HG03432 (cell line): Measurements from ENCODE around the gene SERTM2.

Experiments used
- ATAC-seq: cut with Tn5 transposase; IDR thresholded peaks from one replicate; pipeline ENCODE4 v1.9.1; 2021; ENCODE audit warnings: mild to moderate bottlenecking, moderate library complexity; ENCODE audit not compliant: unreplicated experiment

The SERTM2 gene

DNA sequence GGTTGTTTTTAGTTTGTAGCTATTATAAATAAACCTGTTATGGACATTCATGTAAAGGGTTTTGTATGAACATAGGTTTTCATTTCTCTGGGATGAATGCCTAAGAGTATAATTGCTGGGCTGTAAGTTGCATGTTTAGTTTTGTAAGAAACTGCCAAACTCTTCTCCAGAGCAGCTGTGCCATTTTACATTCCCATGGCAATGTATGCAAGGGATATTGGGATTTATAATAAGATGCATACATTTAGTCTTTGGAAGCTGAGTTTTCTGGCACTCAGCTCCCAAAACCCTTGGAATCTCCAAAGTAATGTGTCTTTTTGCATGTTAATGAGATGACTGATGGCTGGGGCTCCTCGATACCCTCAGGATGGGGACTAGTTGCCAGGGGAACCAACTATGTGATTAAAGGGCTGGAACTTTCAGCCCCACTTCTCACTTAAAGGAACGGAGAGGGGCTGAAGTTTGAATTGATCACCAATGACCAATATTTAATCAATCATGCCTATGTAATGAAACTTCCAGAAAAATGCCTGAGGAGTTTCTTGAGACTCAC, 44.0 kb downstream of the SERTM2 start:
- no peak for ATAC-seq

DNA sequence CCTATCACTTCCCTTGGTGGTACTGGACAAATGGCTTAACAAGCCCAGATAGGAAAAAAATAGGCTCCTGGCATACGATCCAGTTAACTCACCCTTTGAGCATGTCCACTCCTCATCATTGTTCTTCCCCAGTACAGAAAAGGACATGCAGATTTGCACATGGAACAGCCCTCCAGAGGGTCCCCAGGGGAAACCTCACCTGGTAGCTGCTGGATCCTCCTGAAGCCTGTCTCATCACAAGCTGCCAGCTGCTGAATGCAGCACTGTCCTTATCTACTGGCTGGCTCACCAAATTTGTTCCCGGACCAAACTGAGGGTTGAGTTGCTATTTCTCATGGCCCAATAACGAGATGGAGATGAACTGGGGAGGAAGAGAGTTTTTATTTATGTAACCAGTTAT, 49.4 kb downstream of the SERTM2 start:
- ATAC-seq: no peak

DNA sequence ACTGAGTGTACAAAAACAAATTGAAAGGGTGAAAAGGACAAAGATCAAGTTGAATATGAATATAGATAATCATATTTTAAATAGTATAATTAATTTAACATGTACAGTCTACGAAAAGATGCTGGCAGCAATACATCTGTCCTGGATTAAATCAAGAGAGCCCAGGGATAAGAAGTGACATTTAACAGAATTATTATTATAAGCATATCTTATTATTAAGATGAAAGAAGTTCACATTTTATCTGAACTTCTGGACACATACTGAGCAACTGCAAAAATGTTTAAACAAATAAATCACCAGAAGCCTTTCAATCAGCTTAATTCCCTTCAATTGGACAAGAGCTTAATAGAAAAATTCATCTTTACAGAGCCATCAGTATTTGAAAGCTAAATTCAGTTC, 50.4 kb downstream of the SERTM2 start:
- ATAC-seq: no peak

DNA sequence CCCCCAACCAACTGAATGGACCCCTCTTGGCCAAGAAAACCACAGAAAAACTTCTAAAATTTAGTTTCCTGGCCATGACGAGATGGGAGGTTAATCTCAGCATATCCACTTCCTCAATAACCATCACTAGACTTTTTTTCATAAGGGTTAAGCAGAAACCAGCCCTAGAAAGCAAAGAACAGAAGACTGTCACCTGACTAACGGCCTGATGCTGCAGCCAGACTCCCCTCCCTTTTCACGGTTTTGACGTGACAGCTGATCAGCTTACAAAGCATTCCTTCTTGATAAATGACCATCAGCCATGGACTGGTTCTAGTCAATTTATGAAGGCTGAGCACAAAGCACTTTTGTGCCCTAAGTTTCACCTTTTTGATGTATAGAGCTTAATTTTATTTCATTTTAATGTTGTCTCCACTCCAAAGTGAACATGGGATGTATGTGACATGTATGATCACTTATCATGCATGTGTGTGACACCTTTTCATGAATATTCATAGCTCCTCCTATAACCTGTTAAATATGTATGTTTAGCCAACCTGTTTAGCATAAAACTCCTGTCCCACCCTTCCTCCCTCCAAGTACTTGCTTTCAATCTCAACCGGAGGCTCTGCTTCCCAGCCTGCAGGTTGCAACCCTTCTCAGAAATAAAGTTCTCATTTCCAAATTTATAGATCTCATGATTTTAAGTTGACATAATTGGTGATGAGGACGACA, 56.3 kb downstream of the SERTM2 start:
- no peak for ATAC-seq

DNA sequence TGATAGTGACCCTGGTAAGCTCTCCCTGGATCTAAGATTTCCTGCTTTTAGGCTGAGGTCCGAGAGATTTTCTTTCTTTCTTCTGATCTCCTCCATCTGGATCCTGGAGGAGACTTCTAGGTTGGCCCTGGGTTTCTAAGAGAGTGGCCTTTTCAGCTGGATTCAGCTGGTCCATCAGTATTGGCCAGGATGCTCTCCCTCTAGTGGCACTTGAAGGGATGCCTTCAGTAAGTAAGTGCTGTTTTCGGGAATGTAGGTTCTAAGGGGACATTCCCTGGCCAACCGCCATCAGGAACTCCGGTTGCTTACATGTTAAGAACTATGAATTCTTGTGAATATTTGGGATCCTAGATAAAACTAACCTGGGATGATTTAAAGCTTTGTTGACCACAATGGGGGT, 56.9 kb downstream of the SERTM2 start:
- ATAC-seq: no peak

DNA sequence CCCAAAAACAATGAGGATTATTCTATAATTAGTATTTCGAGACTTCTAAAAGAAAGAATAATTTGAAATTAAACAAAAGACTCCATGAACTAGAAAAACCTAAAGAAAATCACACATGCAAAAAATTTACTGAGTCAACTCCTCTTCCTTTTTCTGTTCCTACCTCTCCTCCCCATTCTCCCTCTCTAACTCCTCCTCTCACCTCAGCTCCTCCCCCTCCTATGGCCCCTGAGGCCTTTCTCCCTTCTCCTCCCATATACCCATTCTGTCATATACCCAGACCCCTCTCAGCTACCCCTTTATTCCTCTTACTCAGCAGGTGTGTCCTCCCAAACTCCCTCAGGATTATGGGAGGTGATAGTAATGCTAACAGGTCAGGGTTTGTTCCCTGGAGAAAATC, 57.4 kb downstream of the SERTM2 start:
- ATAC-seq: no peak
